HepG2 (cell line): Measurements from ENCODE around the gene FAM177B. TPM values are rescaled to one million over a fixed set of nuclear protein-coding genes. Genes with fewer than 3 reads are reported as not detected.

ENCODE experiments used
- ATF4 ChIP-seq, 2 experiments: fragments of 450-650 bp in 1 of 2; sonication (generic) in 1 of 2; formaldehyde crosslinking; IDR thresholded peaks; 2 replicates each; pipeline versions ENCODE4 v1.5.0 to v1.8.0; 2020 to 2022; ENCODE audit warnings: mild to moderate bottlenecking in 1 of 2, missing genetic modification reagents in 1 of 2
- HDAC2 ChIP-seq: sonication (generic); formaldehyde crosslinking; IDR thresholded peaks from 2 replicates; pipeline ENCODE4 v1.4.0; 2020; ENCODE audit warnings: missing genetic modification reagents
- HNF1A ChIP-seq, 2 experiments: sonication (generic) in 1 of 2; formaldehyde crosslinking in 1 of 2; IDR thresholded peaks; 2 replicates each; pipeline versions ENCODE4 v1.4.0 to v1.6.1; 2016 to 2020; ENCODE audit warnings: borderline replicate concordance in 1 of 2, low read depth in 1 of 2, mild to moderate bottlenecking in 1 of 2, missing genetic modification reagents in 1 of 2
- MATR3 ChIP-seq: sonication (generic); formaldehyde crosslinking; IDR thresholded peaks from 2 replicates; pipeline ENCODE4 v1.4.0; 2020; ENCODE audit warnings: missing genetic modification reagents
- NR2F6 ChIP-seq, 2 experiments: IDR thresholded peaks; 2 replicates each; pipeline ENCODE4 v1.6.1; 2016; ENCODE audit warnings: antibody characterized with exemption in 1 of 2, mild to moderate bottlenecking in 1 of 2
- RERE ChIP-seq: IDR thresholded peaks from 2 replicates; pipeline ENCODE4 v1.6.1; 2016; ENCODE audit warnings: low read depth, missing genetic modification reagents, missing compliant biosample characterization
- SOX5 ChIP-seq: IDR thresholded peaks from 2 replicates; pipeline ENCODE4 v1.6.1; 2016; ENCODE audit warnings: borderline replicate concordance
- TFDP2 ChIP-seq: sonication (generic); formaldehyde crosslinking; IDR thresholded peaks from 2 replicates; pipeline ENCODE4 v1.4.0; 2020; ENCODE audit warnings: missing genetic modification reagents
- ZBTB20 ChIP-seq: sonication (generic); formaldehyde crosslinking; IDR thresholded peaks from 2 replicates; pipeline ENCODE4 v1.8.1; 2023; ENCODE audit warnings: missing genetic modification reagents, low read depth, mild to moderate bottlenecking, borderline replicate concordance
- ZC3H13 ChIP-seq: sonication (generic); formaldehyde crosslinking; IDR thresholded peaks from 2 replicates; pipeline ENCODE4 v1.8.1; 2023; ENCODE audit warnings: mild to moderate bottlenecking, missing genetic modification reagents, moderate library complexity
- ZNF3 ChIP-seq: IDR thresholded peaks from 2 replicates; pipeline ENCODE4 v1.7.0; 2017; ENCODE audit warnings: inconsistent platforms
- ZNF510 ChIP-seq: sonication (generic); formaldehyde crosslinking; IDR thresholded peaks from 2 replicates; pipeline ENCODE4 v1.4.0; 2020; ENCODE audit warnings: low read depth, mild to moderate bottlenecking, missing genetic modification reagents
- ZNF776 ChIP-seq: sonication (generic); formaldehyde crosslinking; IDR thresholded peaks from 2 replicates; pipeline ENCODE4 v1.4.0; 2020; ENCODE audit warnings: mild to moderate bottlenecking, missing genetic modification reagents
- polyA plus RNA-seq, 8 experiments: library from polyadenylated mRNA; depleted of rRNA in 3 of 8; stranded (reverse) in 7 of 8; unstranded in 1 of 8; fragments of >200 nt; fragmentation: Illumina TruSeq in 4 of 8; extraction: Trizol in 4 of 8; gene quantifications; 2 replicates each; pipeline versions ENCODE4 v1.2.1 to v1.2.3, GENCODE V29; 2011 to 2016; ENCODE audit warnings: low read depth in 4 of 8, missing spikeins in 1 of 8, mixed read lengths in 1 of 8; ENCODE audit not compliant: insufficient read depth in 1 of 8
- total RNA-seq, 5 experiments: library from RNA; depleted of rRNA; stranded (reverse); fragments of >200 nt; fragmentation: Illumina TruSeq; extraction: Trizol; gene quantifications; 2 replicates each; pipeline ENCODE4 v1.2.3, GENCODE V29; 2016; ENCODE audit warnings: low read depth in 1 of 5
- TF ChIP-seq, protein P1 (sequence below): sonication (generic); formaldehyde crosslinking; IDR thresholded peaks from 2 replicates; pipeline ENCODE4 v1.8.0; 2022; ENCODE audit warnings: missing genetic modification reagents, mild to moderate bottlenecking, borderline replicate concordance

Gene FAM177B
- total and polyA plus RNA-seq, 2 of the 13 experiments (the other 11 are each of a cell fraction or from before 2014, with no cell fraction given), result 0.05 TPM; not detected in 1

GRCh38 chr1:222713091-222713961 lies 23.7 kb upstream of the FAM177B start (continued):
- TF ChIP-seq HNF1A (IDR thresholded peaks at IDR 0.05; ENCODE audit: low read depth), result 0 out of 2 replicates have a peak, but pooled peaks have one; percentile 15
- no peak for TF ChIP-seq HNF1A (CRISPR knock-in tag; IDR thresholded peaks at IDR 0.05; ENCODE audit: borderline replicate concordance)
- TF ChIP-seq ZNF510 (CRISPR knock-in tag), result no peak
- TF ChIP-seq HDAC2 (CRISPR knock-in tag), result no peak
- TF ChIP-seq TFDP2 (CRISPR knock-in tag), result no peak; the same call in 1 of the 2 replicates
- no peak for TF ChIP-seq SOX5
- TF ChIP-seq ZNF3 (CRISPR knock-in tag), result peak; percentile 63; the same call in 1 of the 2 replicates
- TF ChIP-seq ZNF776, result no peak
- TF ChIP-seq ATF4 (CRISPR knock-in tag; IDR thresholded peaks at IDR 0.05), result no peak
- TF ChIP-seq ZC3H13 (CRISPR knock-in tag), result no peak
- no peak for TF ChIP-seq MATR3 (CRISPR knock-in tag)
- TF ChIP-seq NR2F6 (IDR thresholded peaks at IDR 0.05), result no peak
- TF ChIP-seq NR2F6 (CRISPR knock-in tag; IDR thresholded peaks at IDR 0.05), result no peak
- TF ChIP-seq, protein P1, sequence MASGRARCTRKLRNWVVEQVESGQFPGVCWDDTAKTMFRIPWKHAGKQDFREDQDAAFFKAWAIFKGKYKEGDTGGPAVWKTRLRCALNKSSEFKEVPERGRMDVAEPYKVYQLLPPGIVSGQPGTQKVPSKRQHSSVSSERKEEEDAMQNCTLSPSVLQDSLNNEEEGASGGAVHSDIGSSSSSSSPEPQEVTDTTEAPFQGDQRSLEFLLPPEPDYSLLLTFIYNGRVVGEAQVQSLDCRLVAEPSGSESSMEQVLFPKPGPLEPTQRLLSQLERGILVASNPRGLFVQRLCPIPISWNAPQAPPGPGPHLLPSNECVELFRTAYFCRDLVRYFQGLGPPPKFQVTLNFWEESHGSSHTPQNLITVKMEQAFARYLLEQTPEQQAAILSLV, result no peak
- TF ChIP-seq RERE (CRISPR knock-in tag), result no peak
- peak; percentile 77; the same call in 1 of the 2 replicates for TF ChIP-seq ZBTB20 (CRISPR knock-in tag)
